Liver (tissue), 3 donors: Measurements from ENCODE around the gene EZR.

ENCODE experiments used
- CTCF ChIP-seq: fragments of 150-350 bp; IDR thresholded peaks from 2 replicates; pipeline ENCODE4 v1.5.1; 2017; ENCODE audit warnings: improper control_type of control experiment, low read depth, low read length; ENCODE audit not compliant: missing input control
- SP1 ChIP-seq: IDR thresholded peaks from 2 replicates; pipeline ENCODE4 v1.6.1; 2018; ENCODE audit warnings: antibody characterized with exemption, mild to moderate bottlenecking
- donor health status: healthy.
- donor health status: healthy.

GRCh38 chr6:158753811-158754210, 65.4 kb downstream of the EZR start:
- TF ChIP-seq SP1 (no peak), CTCF (no peak)
